A549 (cell line): Measurements from ENCODE around the gene DLG2.

Experiments used
- POLR2A ChIP-seq: IDR thresholded peaks from 2 replicates; pipeline ENCODE4 v1.6.1; 2012; ENCODE audit warnings: mild to moderate bottlenecking, low read length
- RAD21 ChIP-seq, 2 experiments: fragments of >200 bp in 1 of 2; sonication (Bioruptor Twin) in 1 of 2; formaldehyde crosslinking in 1 of 2; IDR thresholded peaks in 1 of 2; conservative IDR thresholded peaks in 1 of 2; 2 replicates in 1 of 2; 3 replicates in 1 of 2; pipeline ENCODE4 v1.6.1; 2012 to 2018; ENCODE audit warnings: inconsistent platforms in 1 of 2
- TF ChIP-seq, protein P1 (sequence below): fragments of 250-450 bp; sonication (Bioruptor Pico); IDR thresholded peaks from 2 replicates; pipeline ENCODE4 v1.5.0; 2021; ENCODE audit warnings: mild to moderate bottlenecking, moderate library complexity, borderline replicate concordance

DNA sequence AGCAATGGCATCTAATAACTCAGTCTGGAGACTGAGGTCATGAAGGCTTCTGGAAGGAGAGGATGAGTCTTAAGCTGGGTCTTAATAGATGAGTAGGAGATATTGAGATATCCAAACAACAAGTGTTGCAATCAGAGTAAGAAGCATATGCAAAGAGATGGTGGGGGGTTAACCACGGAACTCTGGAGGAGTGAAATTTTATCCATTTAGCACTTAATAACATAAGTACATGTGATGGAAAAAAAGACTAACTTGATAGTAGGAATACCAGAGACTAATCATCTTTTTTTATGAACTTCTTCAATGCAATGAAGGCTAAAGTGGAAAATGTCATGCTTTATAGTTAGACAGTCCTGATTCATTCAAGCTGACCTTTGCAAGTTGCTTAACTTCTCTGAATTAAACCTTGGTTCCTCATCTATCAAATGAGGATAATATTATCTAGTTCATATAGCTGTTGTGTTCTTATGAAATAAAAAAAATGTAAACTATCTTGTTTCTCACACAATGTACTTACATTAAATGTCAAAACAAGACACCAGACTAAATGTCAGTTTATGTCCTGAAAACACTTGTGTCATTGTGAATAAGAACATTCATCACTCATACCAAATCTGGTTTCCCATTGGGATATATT is 1937.9 kb downstream of the DLG2 start:
- TF ChIP-seq POLR2A (no peak), RAD21 (conservative IDR thresholded peaks at IDR 0.05 in 1 of 2, IDR thresholded peaks at IDR 0.05 in 1 of 2) (no peak)
- TF ChIP-seq, protein P1, sequence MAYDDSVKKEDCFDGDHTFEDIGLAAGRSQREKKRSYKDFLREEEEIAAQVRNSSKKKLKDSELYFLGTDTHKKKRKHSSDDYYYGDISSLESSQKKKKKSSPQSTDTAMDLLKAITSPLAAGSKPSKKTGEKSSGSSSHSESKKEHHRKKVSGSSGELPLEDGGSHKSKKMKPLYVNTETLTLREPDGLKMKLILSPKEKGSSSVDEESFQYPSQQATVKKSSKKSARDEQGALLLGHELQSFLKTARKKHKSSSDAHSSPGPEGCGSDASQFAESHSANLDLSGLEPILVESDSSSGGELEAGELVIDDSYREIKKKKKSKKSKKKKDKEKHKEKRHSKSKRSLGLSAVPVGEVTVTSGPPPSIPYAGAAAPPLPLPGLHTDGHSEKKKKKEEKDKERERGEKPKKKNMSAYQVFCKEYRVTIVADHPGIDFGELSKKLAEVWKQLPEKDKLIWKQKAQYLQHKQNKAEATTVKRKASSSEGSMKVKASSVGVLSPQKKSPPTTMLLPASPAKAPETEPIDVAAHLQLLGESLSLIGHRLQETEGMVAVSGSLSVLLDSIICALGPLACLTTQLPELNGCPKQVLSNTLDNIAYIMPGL, result no peak
